ENCODE data around the gene TRAPPC4. TPM values are rescaled to one million over a fixed set of nuclear protein-coding genes. Genes with fewer than 3 reads are reported as not detected.
"Not testable (repeated sequence)": the region's sequence is repeated elsewhere in the genome, so short reads cannot be mapped to it uniquely, and the experiment has no call there.

TRAPPC4 gene
- total RNA-seq, 1 experiment from 2014 or later = 78.9 TPM

- H3K4me3 ChIP-seq (ENCODE audit: low read depth in 2 of 2, low read length in 2 of 2) = no peak overlapping the region
- no peaks in the 10 kb centered on the region; the same call in 1 of the 2 replicates for H3K36me3 ChIP-seq (ENCODE audit: control insufficient read depth, insufficient read depth, low read length)
- no peak overlapping the region for H3K27ac ChIP-seq (ENCODE audit: low read length)
- ChIA-PET CTCF (interaction anchor here (0.6 kb wide), 1 partner anchor 570 kb away, joined by 5 read pairs; no protein-coding TSS in a partner anchor), POLR2A (interaction anchor here (0.6 kb wide), 1 partner anchor 548 kb away, joined by 3 read pairs; no protein-coding TSS in a partner anchor)
- BruUV-seq (replicated peaks) = no TSS peak
- in situ Hi-C loops (cut with HindIII; ENCODE audit: low pct_unique_long_range_greater_than_20kb, low sequenced_read_pairs) (no loop called here), intact Hi-C loops (cut with micrococcal nuclease; ENCODE audit: unreplicated experiment) (no loop called here)
- H3K9me3 ChIP-seq (ENCODE audit: control insufficient read depth, insufficient read depth, low read depth, low read length) = no peaks in the 10 kb centered on the region
- TF ChIP-seq SIN3A (IDR thresholded peaks at IDR 0.05; ENCODE audit: borderline replicate concordance, insufficient read depth, low read depth, low read length) (no peak), REST (IDR thresholded peaks at IDR 0.05; ENCODE audit: insufficient read depth in 1 of 2, low read depth in 2 of 2, low read length in 1 of 2) (no peak), POLR2AphosphoS5 (IDR thresholded peaks at IDR 0.05; ENCODE audit: low read depth, low read length) (no peak), CTCF (IDR thresholded peaks at IDR 0.05) (no peak), TCF7L2 (IDR thresholded peaks at IDR 0.05; ENCODE audit: low read depth, low read length) (no peak)
- peaks cover 2% of the 10 kb centered on the region for H3K4me1 ChIP-seq (ENCODE audit: control insufficient read depth, insufficient read depth, low read length)
- ATAC-seq (no peak), DNase-seq (ENCODE audit: low read depth, low spot score) (no peak)
- H3K27me3 ChIP-seq (ENCODE audit: control insufficient read depth, insufficient read depth, low read length) = no peaks in the 10 kb centered on the region
These were observed 16.2 kb downstream of the TRAPPC4 start for GRCh38 chr11:119034813-119035212.

GRCh38 chr11:119038884-119039283 lies 20.3 kb downstream of the TRAPPC4 start:
- Histone ChIP-seq H3K27me3 (ENCODE audit: control insufficient read depth, insufficient read depth, low read length) (no peaks in the 10 kb centered on the region), H3K27ac (ENCODE audit: low read length) (no peak overlapping the region), H3K36me3 (ENCODE audit: control insufficient read depth, insufficient read depth, low read length) (no peaks in the 10 kb centered on the region), H3K4me1 (ENCODE audit: control insufficient read depth, insufficient read depth, low read length) (no peaks in the 10 kb centered on the region), H3K4me3 (ENCODE audit: low read depth in 2 of 2, low read length in 2 of 2) (no peak overlapping the region), H3K9me3 (ENCODE audit: control insufficient read depth, insufficient read depth, low read depth, low read length) (no peaks in the 10 kb centered on the region)
- POLR2A ChIA-PET = interaction anchor here (0.7 kb wide), 1 partner anchor 40 kb away, joined by 4 read pairs; no protein-coding TSS in a partner anchor
- TF ChIP-seq CTCF (IDR thresholded peaks at IDR 0.05) (no peak), POLR2AphosphoS5 (IDR thresholded peaks at IDR 0.05; ENCODE audit: low read depth, low read length) (no peak), SIN3A (IDR thresholded peaks at IDR 0.05; ENCODE audit: borderline replicate concordance, insufficient read depth, low read depth, low read length) (no peak), REST (IDR thresholded peaks at IDR 0.05; ENCODE audit: insufficient read depth in 1 of 2, low read depth in 2 of 2, low read length in 1 of 2) (no peak), TCF7L2 (IDR thresholded peaks at IDR 0.05; ENCODE audit: low read depth, low read length) (no peak)
- no TSS peak for BruUV-seq (replicated peaks)
- in situ Hi-C loops (cut with HindIII; ENCODE audit: low pct_unique_long_range_greater_than_20kb, low sequenced_read_pairs) = no loop called here
- DNase-seq (ENCODE audit: low read depth, low spot score) (no peak), ATAC-seq (no peak)
- CTCF ChIA-PET = interaction anchor here (0.5 kb wide), 1 partner anchor 317 kb away, joined by 3 read pairs; no protein-coding TSS in a partner anchor
- intact Hi-C loops (cut with micrococcal nuclease; ENCODE audit: unreplicated experiment) = no loop called here

- in situ Hi-C loops (cut with HindIII; ENCODE audit: low pct_unique_long_range_greater_than_20kb, low sequenced_read_pairs); POLR2A ChIA-PET: not testable (repeated sequence)
These were observed 20.9 kb downstream of the TRAPPC4 start for GRCh38 chr11:119039471-119039870.

More at GRCh38 chr11:119039471-119039870, 20.9 kb downstream of the TRAPPC4 start:
- H3K4me1 ChIP-seq (ENCODE audit: control insufficient read depth, insufficient read depth, low read length); H3K36me3 ChIP-seq (ENCODE audit: control insufficient read depth, insufficient read depth, low read length); intact Hi-C loops (cut with micrococcal nuclease; ENCODE audit: unreplicated experiment); H3K27ac ChIP-seq (ENCODE audit: low read length); H3K9me3 ChIP-seq (ENCODE audit: control insufficient read depth, insufficient read depth, low read depth, low read length); BruUV-seq (replicated peaks); H3K4me3 ChIP-seq (ENCODE audit: low read depth in 2 of 2, low read length in 2 of 2); DNase-seq (ENCODE audit: low read depth, low spot score); ATAC-seq; H3K27me3 ChIP-seq (ENCODE audit: control insufficient read depth, insufficient read depth, low read length): not testable (repeated sequence)
- CTCF ChIA-PET = interaction anchor here (0.5 kb wide), 1 partner anchor 317 kb away, joined by 3 read pairs; no protein-coding TSS in a partner anchor

Data from Panc1 (cell line).